Measurements from ENCODE around the gene TRDN. TPM values are rescaled to one million over a fixed set of nuclear protein-coding genes. Genes with fewer than 3 reads are reported as not detected.
"Not testable (repeated sequence)": the region's sequence is repeated elsewhere in the genome, so short reads cannot be mapped to it uniquely, and the experiment has no call there.

TRDN gene
- total RNA-seq, 3 donors from 2014 or later: 0.96 TPM; not detected in 2

- no peaks in the 10 kb centered on the region for H3K4me1 ChIP-seq
- no peak for TF ChIP-seq POLR2A (IDR thresholded peaks at IDR 0.05)
- no peak for TF ChIP-seq POLR2AphosphoS5 (IDR thresholded peaks at IDR 0.05)
- TF ChIP-seq, protein P1, sequence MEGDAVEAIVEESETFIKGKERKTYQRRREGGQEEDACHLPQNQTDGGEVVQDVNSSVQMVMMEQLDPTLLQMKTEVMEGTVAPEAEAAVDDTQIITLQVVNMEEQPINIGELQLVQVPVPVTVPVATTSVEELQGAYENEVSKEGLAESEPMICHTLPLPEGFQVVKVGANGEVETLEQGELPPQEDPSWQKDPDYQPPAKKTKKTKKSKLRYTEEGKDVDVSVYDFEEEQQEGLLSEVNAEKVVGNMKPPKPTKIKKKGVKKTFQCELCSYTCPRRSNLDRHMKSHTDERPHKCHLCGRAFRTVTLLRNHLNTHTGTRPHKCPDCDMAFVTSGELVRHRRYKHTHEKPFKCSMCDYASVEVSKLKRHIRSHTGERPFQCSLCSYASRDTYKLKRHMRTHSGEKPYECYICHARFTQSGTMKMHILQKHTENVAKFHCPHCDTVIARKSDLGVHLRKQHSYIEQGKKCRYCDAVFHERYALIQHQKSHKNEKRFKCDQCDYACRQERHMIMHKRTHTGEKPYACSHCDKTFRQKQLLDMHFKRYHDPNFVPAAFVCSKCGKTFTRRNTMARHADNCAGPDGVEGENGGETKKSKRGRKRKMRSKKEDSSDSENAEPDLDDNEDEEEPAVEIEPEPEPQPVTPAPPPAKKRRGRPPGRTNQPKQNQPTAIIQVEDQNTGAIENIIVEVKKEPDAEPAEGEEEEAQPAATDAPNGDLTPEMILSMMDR (IDR thresholded peaks at IDR 0.05): no peak
- H3K27me3 ChIP-seq: no peaks in the 10 kb centered on the region
- intact Hi-C loops (cut with DNase I; ENCODE audit: low total_unique reads): no loop called here
- no peak overlapping the region for H3K27ac ChIP-seq
- H3K36me3 ChIP-seq: no peaks in the 10 kb centered on the region
- no peak for DNase-seq (ENCODE audit: low spot score in 2 of 2)
- H3K9me3 ChIP-seq: no peaks in the 10 kb centered on the region
- no peak overlapping the region for H3K4me3 ChIP-seq
These were observed 72.4 kb downstream of the TRDN start for GRCh38 chr6:123564361-123564760.

GRCh38 chr6:123562677-123563076 is 74.1 kb downstream of the TRDN start:
- Histone ChIP-seq H3K27ac (no peak overlapping the region), H3K36me3 (no peaks in the 10 kb centered on the region), H3K9me3 (no peaks in the 10 kb centered on the region), H3K4me3 (no peak overlapping the region), H3K27me3 (no peaks in the 10 kb centered on the region), H3K4me1 (no peaks in the 10 kb centered on the region)
- intact Hi-C loops (cut with DNase I; ENCODE audit: low total_unique reads): no loop called here
- TF ChIP-seq POLR2A (IDR thresholded peaks at IDR 0.05) (no peak), POLR2AphosphoS5 (IDR thresholded peaks at IDR 0.05) (no peak)
- TF ChIP-seq, protein P1 (IDR thresholded peaks at IDR 0.05): no peak
- no peak for DNase-seq (ENCODE audit: low spot score in 2 of 2)

GRCh38 chr6:123562264-123562663 is 74.5 kb downstream of the TRDN start:
- intact Hi-C loops (cut with DNase I; ENCODE audit: low total_unique reads): no loop called here
- Histone ChIP-seq H3K4me3 (no peak overlapping the region), H3K27me3 (no peaks in the 10 kb centered on the region), H3K4me1 (no peaks in the 10 kb centered on the region), H3K27ac (no peak overlapping the region), H3K9me3 (no peaks in the 10 kb centered on the region), H3K36me3 (no peaks in the 10 kb centered on the region)
- no peak for DNase-seq (ENCODE audit: low spot score in 2 of 2)
- TF ChIP-seq POLR2A (IDR thresholded peaks at IDR 0.05) (no peak), POLR2AphosphoS5 (IDR thresholded peaks at IDR 0.05) (no peak)
- TF ChIP-seq, protein P1 (IDR thresholded peaks at IDR 0.05): no peak

GRCh38 chr6:123559816-123560215 is 76.9 kb downstream of the TRDN start:
- H3K4me3 ChIP-seq; intact Hi-C loops (cut with DNase I; ENCODE audit: low total_unique reads); H3K27me3 ChIP-seq; H3K27ac ChIP-seq; H3K9me3 ChIP-seq; H3K4me1 ChIP-seq; DNase-seq (ENCODE audit: low spot score in 2 of 2); H3K36me3 ChIP-seq: not testable (repeated sequence)

DNA sequence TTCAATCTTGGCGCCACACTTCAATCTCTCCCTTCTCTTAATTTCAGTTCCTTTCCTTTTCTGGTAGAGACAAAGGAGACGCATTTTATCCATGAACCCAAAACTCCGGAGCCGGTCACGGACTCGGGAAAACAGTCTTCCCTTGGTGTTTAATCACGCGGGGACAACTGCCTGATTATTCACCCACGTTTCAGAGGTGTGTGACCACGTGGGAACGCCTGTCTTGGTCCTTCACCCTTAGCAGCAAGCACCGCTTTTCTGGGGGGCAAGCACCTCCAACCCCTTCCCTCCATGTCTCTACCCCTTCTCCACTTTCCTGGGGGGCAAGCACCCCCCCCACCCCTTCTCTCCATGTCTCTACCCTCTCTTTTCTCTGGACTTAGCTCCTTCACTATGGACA is 79.3 kb downstream of the TRDN start:
- DNase-seq (ENCODE audit: low spot score in 2 of 2); H3K36me3 ChIP-seq; H3K4me3 ChIP-seq; H3K27ac ChIP-seq; H3K9me3 ChIP-seq; H3K4me1 ChIP-seq; H3K27me3 ChIP-seq; intact Hi-C loops (cut with DNase I; ENCODE audit: low total_unique reads): not testable (repeated sequence)

DNA sequence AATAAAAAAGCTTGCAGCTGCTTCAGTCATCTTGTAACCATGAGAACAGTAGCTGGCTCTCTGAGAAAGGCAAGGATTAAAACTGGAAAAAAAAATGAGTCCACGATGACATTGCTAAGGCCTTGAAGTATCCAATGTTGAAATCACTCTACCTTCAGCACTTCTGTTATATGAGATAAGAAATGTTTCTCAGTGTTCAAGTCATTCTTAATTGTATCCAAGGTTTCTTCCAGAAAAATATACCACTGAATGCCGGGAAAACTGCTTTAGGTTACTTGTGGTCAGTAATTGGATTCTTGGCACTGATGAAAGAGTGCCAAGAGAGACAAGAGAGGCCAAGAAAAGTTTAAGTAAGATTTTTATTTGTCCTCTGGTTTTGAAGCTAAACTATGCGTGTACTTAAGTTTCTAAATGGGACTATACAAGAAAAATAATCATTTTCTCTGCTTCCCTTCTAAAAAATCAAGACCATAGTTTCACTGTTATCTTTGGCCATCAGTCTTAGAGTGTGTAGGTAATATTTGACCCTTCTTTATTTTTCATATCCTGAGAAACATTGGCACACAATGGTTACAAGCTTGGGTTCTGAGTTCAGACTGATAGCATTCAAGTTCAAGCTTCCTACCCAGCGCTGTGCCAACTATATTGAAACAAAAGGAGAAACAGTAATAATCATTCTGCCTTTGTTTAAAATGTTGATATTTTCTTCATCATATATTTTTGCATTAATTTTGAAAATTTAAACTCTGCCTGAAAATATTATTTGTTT is 84.6 kb downstream of the TRDN start:
- intact Hi-C loops (cut with DNase I; ENCODE audit: low total_unique reads): no loop called here
- DNase-seq (ENCODE audit: low spot score in 2 of 2): no peak
- Histone ChIP-seq H3K4me3 (no peak overlapping the region), H3K4me1 (no peaks in the 10 kb centered on the region), H3K27ac (no peak overlapping the region), H3K9me3 (no peaks in the 10 kb centered on the region), H3K36me3 (no peaks in the 10 kb centered on the region), H3K27me3 (no peaks in the 10 kb centered on the region)
- no peak for TF ChIP-seq POLR2AphosphoS5 (IDR thresholded peaks at IDR 0.05)
- TF ChIP-seq POLR2A (IDR thresholded peaks at IDR 0.05): no peak
- TF ChIP-seq, protein P1 (IDR thresholded peaks at IDR 0.05): no peak

Data from breast epithelium (tissue), 4 donors.